ENCODE measurements around the gene ABHD6.
"Not testable (repeated sequence)": the region's sequence is repeated elsewhere in the genome, so short reads cannot be mapped to it uniquely, and the experiment has no call there.

ABHD6 gene

GRCh38 chr3:58337190-58337589, 99.6 kb downstream of the ABHD6 start:
- no peak for DNase-seq (ENCODE audit: low read depth in 1 of 2, low spot score in 1 of 2)

- DNase-seq (ENCODE audit: low read depth in 1 of 2, low spot score in 1 of 2), result not testable (repeated sequence)
Observed at GRCh38 chr3:58339146-58339545, 101.6 kb downstream of the ABHD6 start.

- no peak for DNase-seq (ENCODE audit: low read depth in 1 of 2, low spot score in 1 of 2)
Observed at GRCh38 chr3:58340594-58341244, 103.1 kb downstream of the ABHD6 start.

- DNase-seq (ENCODE audit: low read depth in 1 of 2, low spot score in 1 of 2), result no peak
Observed at GRCh38 chr3:58341376-58341775, 103.8 kb downstream of the ABHD6 start.

GRCh38 chr3:58342676-58343075, 105.1 kb downstream of the ABHD6 start:
- no peak for DNase-seq (ENCODE audit: low read depth in 1 of 2, low spot score in 1 of 2)
